Measurements from ENCODE around the gene CDH15.
"Not testable (repeated sequence)": the region's sequence is repeated elsewhere in the genome, so short reads cannot be mapped to it uniquely, and the experiment has no call there.

The CDH15 gene

DNA sequence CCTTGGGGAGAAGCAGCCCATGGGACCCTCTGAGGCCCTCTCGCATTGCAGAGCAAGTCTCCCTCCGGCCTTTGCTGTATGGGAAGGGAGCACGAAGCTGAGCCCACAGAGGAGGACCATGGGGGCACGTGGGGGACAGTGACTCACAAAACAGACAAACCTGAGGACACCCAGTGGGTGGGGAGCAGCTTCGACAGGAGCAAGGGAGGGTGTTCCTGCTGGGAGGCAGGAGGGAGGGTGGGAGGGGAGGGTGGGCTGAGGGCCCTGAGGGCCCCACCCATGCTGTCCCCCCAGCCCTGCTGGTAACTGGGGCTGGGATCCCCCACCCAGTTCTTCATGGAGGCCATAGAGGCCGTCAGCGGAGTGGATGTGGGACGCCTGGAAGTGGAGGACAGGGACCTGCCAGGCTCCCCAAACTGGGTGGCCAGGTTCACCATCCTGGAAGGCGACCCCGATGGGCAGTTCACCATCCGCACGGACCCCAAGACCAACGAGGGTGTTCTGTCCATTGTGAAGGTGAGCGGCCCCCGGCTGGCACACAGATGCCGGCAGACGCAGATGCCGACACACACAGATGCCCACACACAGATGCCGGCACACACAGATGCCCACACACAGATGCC is 16.3 kb downstream of the CDH15 start:
- TF ChIP-seq, protein P1, sequence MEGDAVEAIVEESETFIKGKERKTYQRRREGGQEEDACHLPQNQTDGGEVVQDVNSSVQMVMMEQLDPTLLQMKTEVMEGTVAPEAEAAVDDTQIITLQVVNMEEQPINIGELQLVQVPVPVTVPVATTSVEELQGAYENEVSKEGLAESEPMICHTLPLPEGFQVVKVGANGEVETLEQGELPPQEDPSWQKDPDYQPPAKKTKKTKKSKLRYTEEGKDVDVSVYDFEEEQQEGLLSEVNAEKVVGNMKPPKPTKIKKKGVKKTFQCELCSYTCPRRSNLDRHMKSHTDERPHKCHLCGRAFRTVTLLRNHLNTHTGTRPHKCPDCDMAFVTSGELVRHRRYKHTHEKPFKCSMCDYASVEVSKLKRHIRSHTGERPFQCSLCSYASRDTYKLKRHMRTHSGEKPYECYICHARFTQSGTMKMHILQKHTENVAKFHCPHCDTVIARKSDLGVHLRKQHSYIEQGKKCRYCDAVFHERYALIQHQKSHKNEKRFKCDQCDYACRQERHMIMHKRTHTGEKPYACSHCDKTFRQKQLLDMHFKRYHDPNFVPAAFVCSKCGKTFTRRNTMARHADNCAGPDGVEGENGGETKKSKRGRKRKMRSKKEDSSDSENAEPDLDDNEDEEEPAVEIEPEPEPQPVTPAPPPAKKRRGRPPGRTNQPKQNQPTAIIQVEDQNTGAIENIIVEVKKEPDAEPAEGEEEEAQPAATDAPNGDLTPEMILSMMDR (IDR thresholded peaks at IDR 0.05; ENCODE audit: extremely low read depth, insufficient read depth, missing control alignments) = no peak
- no peak for DNase-seq (ENCODE audit: low spot score)
- in situ Hi-C loops (cut with MboI; ENCODE audit: low pct_unique_long_range_greater_than_20kb, low sequenced_read_pairs, unreplicated experiment) = no loop called here

DNA sequence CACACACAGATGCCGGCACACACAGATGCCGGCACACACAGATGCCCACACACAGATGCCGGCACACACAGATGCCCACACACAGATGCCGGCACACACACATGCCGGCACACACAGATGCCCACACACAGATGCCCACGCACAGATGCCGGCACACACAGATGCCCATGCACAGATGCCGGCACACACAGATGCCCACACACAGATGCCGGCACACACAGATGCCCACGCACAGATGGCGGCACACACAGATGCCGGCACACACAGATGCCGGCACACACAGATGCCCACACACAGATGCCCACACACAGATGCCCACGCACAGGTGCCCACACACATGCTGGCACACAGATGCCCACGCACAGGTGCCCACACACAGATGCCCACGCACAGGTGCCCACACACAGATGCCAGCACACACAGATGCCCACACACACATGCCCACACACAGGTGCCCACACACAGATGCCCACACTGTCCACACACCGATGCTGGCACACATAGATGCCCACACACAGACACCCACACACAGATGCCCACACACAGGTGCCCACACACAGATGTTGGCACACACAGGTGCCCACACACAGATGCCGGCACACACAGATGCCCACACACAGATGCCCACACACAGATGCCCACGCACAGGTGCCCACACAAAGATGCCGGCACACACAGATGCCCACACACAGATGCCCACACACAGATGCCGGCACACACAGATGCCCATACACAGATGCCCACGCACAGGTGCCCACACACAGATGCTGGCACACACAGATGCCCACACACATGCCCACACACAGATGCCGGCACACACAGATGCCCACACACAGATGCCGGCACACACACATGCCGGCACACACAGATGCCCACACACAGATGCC is 17.2 kb downstream of the CDH15 start:
- DNase-seq (ENCODE audit: low spot score); in situ Hi-C loops (cut with MboI; ENCODE audit: low pct_unique_long_range_greater_than_20kb, low sequenced_read_pairs, unreplicated experiment): not testable (repeated sequence)

DNA sequence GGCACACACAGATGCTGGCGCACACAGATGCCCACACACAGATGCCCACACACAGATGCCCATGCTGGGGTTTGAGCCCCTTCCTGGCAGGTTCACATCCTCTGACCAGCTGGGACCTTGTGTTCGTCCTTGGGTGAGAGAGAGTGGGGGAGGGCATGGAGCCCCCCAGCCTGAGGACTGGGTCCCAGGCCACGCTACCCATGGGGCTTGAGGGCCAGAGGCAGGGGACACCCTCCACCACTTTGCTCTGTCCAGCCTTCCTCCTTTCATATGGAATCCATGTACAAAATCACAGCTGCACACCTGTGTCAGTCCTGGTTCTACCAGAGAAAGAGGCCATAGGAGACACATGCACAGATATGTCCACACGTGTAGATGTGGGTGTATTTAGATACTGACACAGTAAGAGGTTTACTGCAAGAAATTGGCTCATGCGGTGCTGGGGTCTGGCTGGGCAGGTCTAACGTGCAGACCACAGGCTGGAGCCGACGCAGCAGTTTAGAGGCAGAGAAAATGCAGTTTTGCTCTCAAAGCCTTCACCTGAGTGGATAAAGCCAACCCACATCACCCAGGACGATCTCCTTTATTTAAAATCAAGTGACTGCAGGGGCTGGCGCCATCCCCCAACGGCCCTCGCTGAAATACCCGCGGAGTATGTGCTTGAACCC is 17.9 kb downstream of the CDH15 start:
- DNase-seq (ENCODE audit: low spot score) = no peak
- TF ChIP-seq, protein P1 (IDR thresholded peaks at IDR 0.05; ENCODE audit: extremely low read depth, insufficient read depth, missing control alignments) = no peak
- in situ Hi-C loops (cut with MboI; ENCODE audit: low pct_unique_long_range_greater_than_20kb, low sequenced_read_pairs, unreplicated experiment) = no loop called here

DNA sequence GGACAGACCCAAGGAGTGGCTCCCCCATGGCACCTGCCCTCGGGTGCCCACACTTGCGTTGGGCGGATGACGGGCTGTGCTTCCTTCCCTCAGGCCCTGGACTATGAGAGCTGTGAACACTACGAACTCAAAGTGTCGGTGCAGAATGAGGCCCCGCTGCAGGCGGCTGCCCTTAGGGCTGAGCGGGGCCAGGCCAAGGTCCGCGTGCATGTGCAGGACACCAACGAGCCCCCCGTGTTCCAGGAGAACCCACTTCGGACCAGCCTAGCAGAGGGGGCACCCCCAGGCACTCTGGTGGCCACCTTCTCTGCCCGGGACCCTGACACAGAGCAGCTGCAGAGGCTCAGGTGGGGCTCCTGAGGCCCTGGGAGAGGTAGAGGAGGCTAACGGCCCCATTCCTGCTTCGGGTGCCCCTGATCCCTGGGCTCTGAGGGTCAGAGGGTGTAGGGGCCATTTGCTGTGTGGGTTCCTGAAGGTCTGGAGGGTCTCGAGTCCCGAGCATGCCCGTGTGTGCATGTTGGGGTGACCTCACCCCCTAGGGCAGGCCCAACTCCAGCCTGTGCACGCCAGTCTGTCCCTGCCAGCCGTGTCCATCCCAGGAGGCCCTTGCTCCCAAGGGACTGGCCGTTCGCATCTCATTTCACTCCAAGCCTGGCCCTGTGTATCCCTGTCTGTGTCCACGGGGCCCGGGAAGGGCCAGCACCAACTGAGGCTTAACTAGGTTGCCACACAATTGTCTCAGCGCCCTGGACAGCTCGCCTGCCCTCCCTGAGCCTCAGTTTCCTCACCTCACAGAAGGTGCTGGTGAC is 18.8 kb downstream of the CDH15 start:
- TF ChIP-seq, protein P1 (IDR thresholded peaks at IDR 0.05; ENCODE audit: extremely low read depth, insufficient read depth, missing control alignments) = no peak
- DNase-seq (ENCODE audit: low spot score) = no peak
- in situ Hi-C loops (cut with MboI; ENCODE audit: low pct_unique_long_range_greater_than_20kb, low sequenced_read_pairs, unreplicated experiment) = no loop called here

DNA sequence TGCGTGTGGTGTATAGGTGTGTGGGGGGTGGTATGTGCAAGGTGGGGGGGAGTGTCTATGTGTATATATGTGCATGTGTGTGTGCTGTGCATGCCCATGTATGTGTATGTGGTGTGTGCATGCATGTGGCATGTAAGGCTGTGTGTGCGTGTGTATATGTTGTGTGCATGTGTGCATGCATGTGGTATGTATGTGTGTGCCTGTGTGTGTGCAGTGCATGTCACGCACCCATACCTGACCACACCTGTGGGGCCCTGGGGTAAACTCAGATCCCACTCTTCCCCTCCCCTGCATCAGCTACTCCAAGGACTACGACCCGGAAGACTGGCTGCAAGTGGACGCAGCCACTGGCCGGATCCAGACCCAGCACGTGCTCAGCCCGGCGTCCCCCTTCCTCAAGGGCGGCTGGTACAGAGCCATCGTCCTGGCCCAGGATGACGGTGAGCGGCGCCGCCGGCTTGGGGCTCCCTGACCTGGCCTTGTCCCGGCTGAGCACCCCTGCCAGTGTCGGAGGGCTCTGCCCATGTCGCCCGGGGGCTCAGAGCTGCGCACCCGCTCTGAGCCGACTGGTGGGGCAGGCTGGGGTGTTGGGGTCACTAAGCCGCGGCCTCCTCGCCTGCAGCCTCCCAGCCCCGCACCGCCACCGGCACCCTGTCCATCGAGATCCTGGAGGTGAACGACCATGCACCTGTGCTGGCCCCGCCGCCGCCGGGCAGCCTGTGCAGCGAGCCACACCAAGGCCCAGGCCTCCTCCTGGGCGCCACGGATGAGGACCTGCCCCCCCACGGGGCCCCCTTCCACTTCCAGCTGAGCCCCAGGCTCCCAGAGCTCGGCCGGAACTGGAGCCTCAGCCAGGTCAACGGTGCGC is 19.7 kb downstream of the CDH15 start:
- in situ Hi-C loops (cut with MboI; ENCODE audit: low pct_unique_long_range_greater_than_20kb, low sequenced_read_pairs, unreplicated experiment) = no loop called here
- TF ChIP-seq, protein P1 (IDR thresholded peaks at IDR 0.05; ENCODE audit: extremely low read depth, insufficient read depth, missing control alignments) = no peak
- no peak for DNase-seq (ENCODE audit: low spot score)

DNA sequence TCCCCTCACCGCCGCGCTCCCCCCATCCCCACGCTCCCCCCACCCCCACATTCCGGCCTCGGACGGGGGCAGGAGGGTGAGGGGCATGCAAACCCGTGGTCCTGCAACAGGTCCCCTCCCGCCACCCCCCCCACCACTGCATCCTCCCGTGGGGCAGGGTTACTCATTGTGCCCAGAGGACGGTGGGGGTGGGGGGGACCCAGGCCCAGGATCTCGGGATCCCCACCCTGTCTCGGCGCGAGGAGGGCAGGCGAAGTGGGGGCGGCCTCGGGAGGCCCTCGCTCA is 20.3 kb downstream of the CDH15 start:
- DNase-seq (ENCODE audit: low spot score) = no peak
- TF ChIP-seq, protein P1 (IDR thresholded peaks at IDR 0.05; ENCODE audit: extremely low read depth, insufficient read depth, missing control alignments) = no peak
- in situ Hi-C loops (cut with MboI; ENCODE audit: low pct_unique_long_range_greater_than_20kb, low sequenced_read_pairs, unreplicated experiment) = no loop called here

DNA sequence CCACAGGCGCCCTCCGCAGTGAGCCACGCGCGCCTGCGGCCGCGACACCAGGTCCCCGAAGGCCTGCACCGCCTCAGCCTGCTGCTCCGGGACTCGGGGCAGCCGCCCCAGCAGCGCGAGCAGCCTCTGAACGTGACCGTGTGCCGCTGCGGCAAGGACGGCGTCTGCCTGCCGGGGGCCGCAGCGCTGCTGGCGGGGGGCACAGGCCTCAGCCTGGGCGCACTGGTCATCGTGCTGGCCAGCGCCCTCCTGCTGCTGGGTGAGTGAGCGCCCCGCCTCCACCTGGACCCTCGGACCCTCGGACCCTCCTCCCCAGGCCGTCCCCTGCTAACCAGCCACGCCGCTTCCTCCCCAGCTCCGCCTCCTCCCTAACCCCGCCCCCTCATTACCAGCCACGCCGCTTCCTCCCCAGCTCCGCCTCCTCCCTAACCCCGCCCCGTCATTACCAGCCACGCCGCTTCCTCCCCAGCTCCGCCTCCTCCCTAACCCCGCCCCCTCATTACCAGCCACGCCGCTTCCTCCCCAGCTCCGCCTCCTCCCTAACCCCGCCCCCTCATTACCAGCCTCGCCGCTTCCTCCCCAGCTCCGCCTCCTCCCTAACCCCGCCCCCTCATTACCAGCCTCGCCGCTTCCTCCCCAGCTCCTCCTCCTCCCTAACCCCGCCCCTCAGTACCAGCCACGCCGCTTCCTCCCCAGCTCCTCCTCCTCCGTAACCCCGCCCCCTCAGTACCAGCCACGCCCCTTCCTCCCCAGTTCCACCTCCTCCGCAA is 20.8 kb downstream of the CDH15 start:
- peak; percentile 86 for DNase-seq (ENCODE audit: low spot score)
- in situ Hi-C loops (cut with MboI; ENCODE audit: low pct_unique_long_range_greater_than_20kb, low sequenced_read_pairs, unreplicated experiment) = not testable (repeated sequence)

Measured in GM13977 (cell line).